HCT116 (cell line): ENCODE results near the gene FNDC8. TPM values are rescaled to one million over a fixed set of nuclear protein-coding genes. Genes with fewer than 3 reads are reported as not detected.

Experiments used
- ATAC-seq: fragments of 200-7000 bp; cut with Tn5 transposase; 2 replicates; pipeline ENCODE4 v1.9.1; 2020; ENCODE audit warnings: mild to moderate bottlenecking, moderate library complexity
- BruUV-seq: library from RNA; stranded (reverse); fragments of 400-500 nt; replicated peaks from 2 replicates; lab custom pipeline; 2021; lab: Mats Ljungman, UMichigan
- CTCF ChIA-PET: fragments of 300-600 bp; sonication (Branson Sonifier 250); formaldehyde crosslinking; loops from one replicate; lab custom pipeline; 2021; ENCODE audit warnings: antibody characterized with exemption; lab: Charles Lee
- POLR2A ChIA-PET: fragments of 300-600, 350-600 bp; sonication (Branson Sonifier 250); formaldehyde crosslinking; loops from one replicate; lab custom pipeline; 2021; ENCODE audit warnings: antibody characterized with exemption; lab: Charles Lee
- RAD21 ChIA-PET, 2 experiments: fragments of 300-600 bp; sonication (Branson Sonifier 250); formaldehyde crosslinking; loops; one replicate each; lab custom pipeline; 2023; ENCODE audit warnings: low total read pairs in 2 of 2; ENCODE audit not compliant: uncharacterized antibody in 2 of 2, unreplicated experiment in 2 of 2, low non-redundant PET in 1 of 2; lab: Charles Lee
- DNase-seq: peaks from one replicate; pipeline ENCODE4 v3.0.0-alpha.2; 2010; ENCODE audit warnings: low read depth, low spot score
- H2AFZ ChIP-seq: fragments of 200-600 bp; shearing (Covaris generic), sonication (generic); 2 replicates; pipeline ENCODE4 v1.6.1; 2017; ENCODE audit warnings: low read depth, mixed run types, mixed read lengths, antibody characterized with exemption, low read length; ENCODE audit not compliant: poor library complexity, severe bottlenecking
- H3K27ac ChIP-seq: 2 replicates; pipeline ENCODE4 v1.5.1; 2012; ENCODE audit warnings: low read depth, low read length
- H3K27me3 ChIP-seq: fragments of 200-600 bp; sonication (generic); 2 replicates; pipeline ENCODE4 v1.6.1; 2016; ENCODE audit warnings: mixed run types, low read length, mixed read lengths; ENCODE audit not compliant: insufficient read depth
- H3K36me3 ChIP-seq, 2 experiments: fragments of 200-500 bp in 1 of 2; fragments of 200-600 bp in 1 of 2; sonication (Bioruptor generic) in 1 of 2; sonication (generic) in 1 of 2; 2 replicates each; pipeline versions ENCODE4 v1.5.1 to v1.6.1; 2014 to 2016; ENCODE audit warnings: low read length in 2 of 2, inconsistent platforms in 1 of 2, mixed read lengths in 1 of 2, mixed run types in 1 of 2; ENCODE audit not compliant: insufficient read depth in 2 of 2, control insufficient read depth in 1 of 2
- H3K4me1 ChIP-seq, 2 experiments: fragments of 200-600 bp in 1 of 2; sonication (generic) in 1 of 2; 2 replicates each; pipeline versions ENCODE4 v1.5.1 to v1.6.1; 2012 to 2017; ENCODE audit warnings: low read length in 2 of 2, inconsistent platforms in 1 of 2, mild to moderate bottlenecking in 1 of 2, mixed read lengths in 1 of 2, mixed run types in 1 of 2, moderate library complexity in 1 of 2; ENCODE audit not compliant: insufficient read depth in 2 of 2, control insufficient read depth in 1 of 2
- H3K4me2 ChIP-seq: fragments of 200-600 bp; sonication (generic); 2 replicates; pipeline ENCODE4 v1.6.1; 2017; ENCODE audit warnings: mixed run types, low read length, mixed read lengths
- H3K4me3 ChIP-seq, 2 experiments: fragments of 200-600 bp in 1 of 2; sonication (generic) in 1 of 2; replicated peaks in 1 of 2; 2 replicates each; pipeline ENCODE4 v1.5.1; 2011 to 2016; ENCODE audit warnings: low read length in 2 of 2, control low read depth in 1 of 2, low read depth in 1 of 2, mild to moderate bottlenecking in 1 of 2, mixed read lengths in 1 of 2, mixed run types in 1 of 2
- H3K79me2 ChIP-seq: fragments of 200-600 bp; sonication (generic); 2 replicates; pipeline ENCODE4 v1.6.1; 2017; ENCODE audit warnings: mild to moderate bottlenecking, mixed run types, low read length, moderate library complexity, mixed read lengths; ENCODE audit not compliant: insufficient read depth
- H3K9ac ChIP-seq: fragments of 200-600 bp; sonication (generic); 2 replicates; pipeline ENCODE4 v1.6.1; 2016; ENCODE audit warnings: low read length, mixed read lengths
- H3K9me2 ChIP-seq: fragments of 200-600 bp; sonication (generic), shearing (Covaris generic); 2 replicates; pipeline ENCODE4 v1.6.1; 2017; ENCODE audit warnings: mixed run types, mild to moderate bottlenecking, moderate library complexity; ENCODE audit not compliant: insufficient read depth
- H3K9me3 ChIP-seq, 2 experiments: fragments of 200-500 bp in 1 of 2; fragments of 200-600 bp in 1 of 2; sonication (Bioruptor generic) in 1 of 2; sonication (generic) in 1 of 2; 2 replicates each; pipeline ENCODE4 v1.6.1; 2014 to 2017; ENCODE audit warnings: low read length in 2 of 2, mixed read lengths in 2 of 2, inconsistent platforms in 1 of 2, low read depth in 1 of 2, mild to moderate bottlenecking in 1 of 2, mixed run types in 1 of 2, moderate library complexity in 1 of 2; ENCODE audit not compliant: control insufficient read depth in 1 of 2, insufficient read depth in 1 of 2
- H4K20me1 ChIP-seq: fragments of 200-600 bp; sonication (generic), shearing (Covaris generic); 2 replicates; pipeline ENCODE4 v1.6.1; 2017; ENCODE audit warnings: mixed run types, mild to moderate bottlenecking, moderate library complexity; ENCODE audit not compliant: insufficient read depth
- EGR1 ChIP-seq: IDR thresholded peaks from 2 replicates; pipeline ENCODE4 v1.6.1; 2012; ENCODE audit warnings: low read depth
- ELF1 ChIP-seq: IDR thresholded peaks from 2 replicates; pipeline ENCODE4 v1.6.1; 2012; ENCODE audit warnings: low read depth, borderline replicate concordance
- EZH2 ChIP-seq: fragments of 200-600 bp; sonication (generic); IDR thresholded peaks from 2 replicates; pipeline ENCODE4 v1.6.1; 2017; ENCODE audit warnings: antibody characterized with exemption, mixed run types
- FOSL1 ChIP-seq: IDR thresholded peaks from 2 replicates; pipeline ENCODE4 v1.6.1; 2012; ENCODE audit warnings: low read depth
- MAX ChIP-seq: IDR thresholded peaks from 2 replicates; pipeline ENCODE4 v1.6.1; 2012
- POLR2A ChIP-seq: IDR thresholded peaks from 2 replicates; pipeline ENCODE4 v1.7.0; 2011; ENCODE audit warnings: borderline replicate concordance; ENCODE audit not compliant: insufficient read depth, insufficient read length; ENCODE audit errors: extremely low read depth
- POLR2AphosphoS5 ChIP-seq: IDR thresholded peaks from 2 replicates; pipeline ENCODE4 v1.6.1; 2011; ENCODE audit warnings: mild to moderate bottlenecking, low read depth, low read length, moderate library complexity
- RAD21 ChIP-seq: IDR thresholded peaks from 2 replicates; pipeline ENCODE4 v1.6.1; 2012; ENCODE audit warnings: low read depth, mild to moderate bottlenecking
- SIN3A ChIP-seq: IDR thresholded peaks from 2 replicates; pipeline ENCODE4 v1.6.1; 2012; ENCODE audit warnings: low read depth
- SP1 ChIP-seq: IDR thresholded peaks from 2 replicates; pipeline ENCODE4 v1.6.1; 2012; ENCODE audit warnings: low read depth
- SRF ChIP-seq: IDR thresholded peaks from 2 replicates; pipeline ENCODE4 v1.6.1; 2012; ENCODE audit warnings: low read depth
- TCF7L2 ChIP-seq: IDR thresholded peaks from 2 replicates; pipeline ENCODE4 v1.7.0; 2011; ENCODE audit warnings: borderline replicate concordance, inconsistent platforms; ENCODE audit not compliant: insufficient read depth, insufficient read length; ENCODE audit errors: extremely low read depth
- ZBTB33 ChIP-seq: IDR thresholded peaks from 2 replicates; pipeline ENCODE4 v1.6.1; 2011; ENCODE audit warnings: mild to moderate bottlenecking, low read length, moderate library complexity; ENCODE audit not compliant: insufficient replicate concordance; ENCODE audit errors: extremely low read depth
- ZFX ChIP-seq: fragments of 450-650 bp; IDR thresholded peaks from 2 replicates; pipeline ENCODE4 v1.6.1; 2017
- ZNF274 ChIP-seq: fragments of 200-500 bp; sonication (Bioruptor generic); IDR thresholded peaks from 2 replicates; pipeline ENCODE4 v1.6.1; 2014; ENCODE audit warnings: mild to moderate bottlenecking, low read depth, low read length, inconsistent platforms
- intact Hi-C: fragments of 100-400 bp; cut with micrococcal nuclease; formaldehyde crosslinking; loops from 2 replicates; pipeline ENCODE4 v1.10.0; 2022
- total RNA-seq: library from RNA; stranded (reverse); gene quantifications from one replicate; pipeline ENCODE4 v1.2.1, GENCODE V29; 2021; ENCODE audit not compliant: unreplicated experiment
- TF ChIP-seq, protein P1 (sequence below), 3 experiments: fragments of 200-600 bp in 1 of 3; sonication (generic) in 1 of 3; IDR thresholded peaks in 2 of 3; conservative IDR thresholded peaks in 1 of 3; 2 replicates each; pipeline ENCODE4 v1.5.1; 2012 to 2017; ENCODE audit warnings: low read depth in 2 of 3, low read length in 2 of 3, antibody characterized with exemption in 1 of 3, borderline replicate concordance in 1 of 3, control low read depth in 1 of 3, mild to moderate bottlenecking in 1 of 3, mixed read lengths in 1 of 3, mixed run types in 1 of 3, moderate library complexity in 1 of 3; ENCODE audit not compliant: insufficient read depth in 1 of 3

Gene FNDC8
- total RNA-seq, 1 experiment from 2014 or later: not detected

GRCh38 chr17:35088356-35088880 lies 33.0 kb upstream of the FNDC8 start:
- Histone ChIP-seq H3K36me3 (no peaks in the 10 kb centered on the region), H2AFZ (no peak overlapping the region), H3K4me2 (peak overlapping the region; percentile 89), H3K27ac (peak overlapping the region; percentile 96), H3K27me3 (no peaks in the 10 kb centered on the region), H4K20me1 (no peaks in the 10 kb centered on the region), H3K4me3 (peak overlapping the region; percentile 68 to 93), H3K9me3 (no peaks in the 10 kb centered on the region), H3K9me2 (no peaks in the 10 kb centered on the region), H3K79me2 (peaks cover 41% of the 10 kb centered on the region), H3K9ac (peak overlapping the region; percentile 85), H3K4me1 (peaks cover 42 to 60% of the 10 kb centered on the region in 2 experiments)
- no TSS peak for BruUV-seq
- ChIA-PET RAD21 (no interaction called here), CTCF (no interaction called here), POLR2A (no interaction called here)
- ATAC-seq: peak; percentile 4
- DNase-seq: peak; percentile 42
- intact Hi-C loops: loop anchor here (2.0 kb wide), 1 partner anchor 26 kb away; the partner anchor contains the start of gene RFFL
- TF ChIP-seq ZNF274 (no peak), ELF1 (no peak), RAD21 (no peak), SIN3A (0 out of 2 replicates have a peak, but pooled peaks have one; percentile 18), EZH2 (no peak), SRF (no peak), SP1 (no peak), ZFX (no peak), MAX (no peak), ZBTB33 (no peak), POLR2A (peak; percentile 11), POLR2AphosphoS5 (peak; percentile 33), EGR1 (no peak), FOSL1 (no peak), TCF7L2 (no peak)
- TF ChIP-seq, protein P1, sequence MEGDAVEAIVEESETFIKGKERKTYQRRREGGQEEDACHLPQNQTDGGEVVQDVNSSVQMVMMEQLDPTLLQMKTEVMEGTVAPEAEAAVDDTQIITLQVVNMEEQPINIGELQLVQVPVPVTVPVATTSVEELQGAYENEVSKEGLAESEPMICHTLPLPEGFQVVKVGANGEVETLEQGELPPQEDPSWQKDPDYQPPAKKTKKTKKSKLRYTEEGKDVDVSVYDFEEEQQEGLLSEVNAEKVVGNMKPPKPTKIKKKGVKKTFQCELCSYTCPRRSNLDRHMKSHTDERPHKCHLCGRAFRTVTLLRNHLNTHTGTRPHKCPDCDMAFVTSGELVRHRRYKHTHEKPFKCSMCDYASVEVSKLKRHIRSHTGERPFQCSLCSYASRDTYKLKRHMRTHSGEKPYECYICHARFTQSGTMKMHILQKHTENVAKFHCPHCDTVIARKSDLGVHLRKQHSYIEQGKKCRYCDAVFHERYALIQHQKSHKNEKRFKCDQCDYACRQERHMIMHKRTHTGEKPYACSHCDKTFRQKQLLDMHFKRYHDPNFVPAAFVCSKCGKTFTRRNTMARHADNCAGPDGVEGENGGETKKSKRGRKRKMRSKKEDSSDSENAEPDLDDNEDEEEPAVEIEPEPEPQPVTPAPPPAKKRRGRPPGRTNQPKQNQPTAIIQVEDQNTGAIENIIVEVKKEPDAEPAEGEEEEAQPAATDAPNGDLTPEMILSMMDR (IDR thresholded peaks at IDR 0.05 in 2 of 3, conservative IDR thresholded peaks at IDR 0.05 in 1 of 3; ENCODE audit: borderline replicate concordance in 1 of 3, insufficient read depth in 1 of 3, low read depth in 2 of 3, low read length in 2 of 3): no peak
